ENCODE data around the gene ACVR1. TPM values are rescaled to one million over a fixed set of nuclear protein-coding genes. Genes with fewer than 3 reads are reported as not detected.

Gene ACVR1
- total and polyA plus RNA-seq, 8 donors = 27.3 to 37.7 (median 31.8) TPM

DNA sequence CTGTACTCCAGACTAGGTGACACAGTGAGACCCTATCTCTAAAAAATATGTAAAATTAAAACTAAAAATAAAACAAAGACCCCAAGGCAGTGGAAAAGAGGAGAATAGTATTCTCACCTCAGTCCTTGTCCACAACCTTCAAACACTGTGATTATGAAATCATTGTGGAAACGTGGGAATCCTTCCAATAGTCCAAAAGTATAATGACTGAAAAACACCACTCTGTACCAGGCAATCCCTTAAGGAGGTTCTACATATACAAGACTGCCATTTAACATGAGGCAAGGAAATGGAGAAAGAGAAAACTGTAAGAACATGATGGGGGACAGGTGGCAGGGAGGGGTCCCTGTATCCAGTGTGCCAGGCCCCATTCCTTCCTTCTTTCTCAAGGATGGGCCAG, 66.1 kb downstream of the ACVR1 start:
- ATAC-seq (peak; percentile 45), DNase-seq (no peak)
- intact Hi-C loops (cut with DNase I) = no loop called here
- TF ChIP-seq, protein P1, sequence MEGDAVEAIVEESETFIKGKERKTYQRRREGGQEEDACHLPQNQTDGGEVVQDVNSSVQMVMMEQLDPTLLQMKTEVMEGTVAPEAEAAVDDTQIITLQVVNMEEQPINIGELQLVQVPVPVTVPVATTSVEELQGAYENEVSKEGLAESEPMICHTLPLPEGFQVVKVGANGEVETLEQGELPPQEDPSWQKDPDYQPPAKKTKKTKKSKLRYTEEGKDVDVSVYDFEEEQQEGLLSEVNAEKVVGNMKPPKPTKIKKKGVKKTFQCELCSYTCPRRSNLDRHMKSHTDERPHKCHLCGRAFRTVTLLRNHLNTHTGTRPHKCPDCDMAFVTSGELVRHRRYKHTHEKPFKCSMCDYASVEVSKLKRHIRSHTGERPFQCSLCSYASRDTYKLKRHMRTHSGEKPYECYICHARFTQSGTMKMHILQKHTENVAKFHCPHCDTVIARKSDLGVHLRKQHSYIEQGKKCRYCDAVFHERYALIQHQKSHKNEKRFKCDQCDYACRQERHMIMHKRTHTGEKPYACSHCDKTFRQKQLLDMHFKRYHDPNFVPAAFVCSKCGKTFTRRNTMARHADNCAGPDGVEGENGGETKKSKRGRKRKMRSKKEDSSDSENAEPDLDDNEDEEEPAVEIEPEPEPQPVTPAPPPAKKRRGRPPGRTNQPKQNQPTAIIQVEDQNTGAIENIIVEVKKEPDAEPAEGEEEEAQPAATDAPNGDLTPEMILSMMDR (IDR thresholded peaks at IDR 0.05) = no peak
- no peaks in the 10 kb centered on the region for H3K36me3 ChIP-seq
- no peaks in the 10 kb centered on the region for H3K9me3 ChIP-seq
- H3K27me3 ChIP-seq = no peaks in the 10 kb centered on the region
- H3K4me3 ChIP-seq = no peak overlapping the region
- no peak overlapping the region for H3K27ac ChIP-seq
- no peaks in the 10 kb centered on the region for H3K4me1 ChIP-seq

DNA sequence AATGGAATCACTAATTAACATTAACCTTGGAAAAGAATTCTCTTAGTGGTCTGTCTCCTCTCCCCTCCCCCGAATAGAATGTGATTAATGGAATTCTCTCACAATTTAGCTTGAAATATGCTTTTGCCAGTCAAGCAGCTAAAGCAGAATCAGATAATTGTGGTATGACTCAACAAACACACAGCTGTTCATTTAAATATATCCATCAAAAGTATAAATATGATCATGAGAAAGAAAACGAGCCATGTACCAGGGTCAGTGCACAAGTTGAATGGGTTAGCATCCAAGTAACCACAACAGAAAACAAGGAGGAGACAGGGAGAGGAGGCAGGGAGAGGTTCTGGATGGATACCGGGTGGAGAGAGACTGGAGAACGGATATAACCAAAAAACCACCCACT, 66.9 kb downstream of the ACVR1 start:
- H3K27ac ChIP-seq = no peak overlapping the region
- DNase-seq = no peak
- no peaks in the 10 kb centered on the region for H3K36me3 ChIP-seq
- peak; percentile 54 for ATAC-seq
- H3K9me3 ChIP-seq = no peaks in the 10 kb centered on the region
- intact Hi-C loops (cut with DNase I) = no loop called here
- TF ChIP-seq, protein P1 (IDR thresholded peaks at IDR 0.05) = no peak
- no peaks in the 10 kb centered on the region for H3K4me1 ChIP-seq
- H3K27me3 ChIP-seq = no peaks in the 10 kb centered on the region
- H3K4me3 ChIP-seq = no peak overlapping the region

DNA sequence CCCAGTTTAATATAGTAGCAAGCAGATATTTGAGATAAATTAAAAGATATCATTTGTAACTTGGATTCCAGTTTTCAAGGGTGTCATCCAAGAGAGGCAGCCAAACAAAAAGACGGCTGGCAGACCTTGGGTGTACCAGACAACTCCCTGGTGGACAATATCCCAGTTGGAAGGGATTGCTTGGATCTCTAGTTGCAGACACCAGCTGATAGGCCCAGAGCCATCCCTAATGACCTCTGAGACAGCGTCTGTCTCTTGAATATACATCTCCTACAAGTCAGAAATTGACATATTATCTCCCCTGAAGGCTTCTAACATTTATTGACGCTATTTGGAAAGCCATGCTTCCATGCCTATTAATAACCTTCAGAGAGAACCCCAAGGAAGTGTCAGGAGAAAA, 67.7 kb downstream of the ACVR1 start:
- Histone ChIP-seq H3K4me1 (no peaks in the 10 kb centered on the region), H3K36me3 (no peaks in the 10 kb centered on the region), H3K27ac (no peak overlapping the region), H3K9me3 (no peaks in the 10 kb centered on the region), H3K27me3 (no peaks in the 10 kb centered on the region), H3K4me3 (no peak overlapping the region)
- intact Hi-C loops (cut with DNase I) = no loop called here
- DNase-seq (no peak), ATAC-seq (no peak)
- TF ChIP-seq, protein P1 (IDR thresholded peaks at IDR 0.05) = no peak

DNA sequence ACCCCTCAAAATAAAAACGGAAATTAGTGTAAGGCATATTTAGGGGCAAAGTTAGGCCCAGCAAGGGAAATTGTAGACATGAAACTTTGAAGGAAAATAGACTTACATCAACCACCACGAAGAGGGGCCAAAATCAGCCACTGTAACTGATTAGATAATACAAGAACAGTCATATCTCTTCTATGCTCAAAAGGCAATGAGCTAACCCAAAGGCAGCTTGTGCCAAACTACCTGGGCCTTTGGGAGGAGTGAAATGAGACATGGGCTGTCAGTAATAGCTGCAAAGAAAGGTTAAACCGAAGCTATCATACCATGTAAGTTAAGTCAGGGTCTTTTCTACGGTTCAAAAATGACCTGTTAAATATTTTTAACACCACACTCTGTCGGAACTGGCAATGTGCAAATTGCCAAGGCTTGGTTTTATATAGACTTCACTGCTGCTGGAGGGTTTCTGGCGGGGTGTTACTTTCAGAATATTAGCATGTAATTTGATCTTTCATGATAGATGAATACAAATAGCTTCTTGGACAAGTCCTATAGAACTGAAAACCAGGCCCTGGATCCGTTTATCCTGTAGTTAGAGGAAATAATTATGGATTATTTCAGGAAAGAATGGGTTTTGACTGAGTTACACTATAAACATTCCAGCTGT, 69.6 kb downstream of the ACVR1 start:
- Histone ChIP-seq H3K9me3 (no peaks in the 10 kb centered on the region), H3K4me1 (no peaks in the 10 kb centered on the region), H3K27me3 (no peaks in the 10 kb centered on the region), H3K27ac (no peak overlapping the region), H3K4me3 (no peak overlapping the region), H3K36me3 (no peaks in the 10 kb centered on the region)
- ATAC-seq (no peak), DNase-seq (no peak)
- intact Hi-C loops (cut with DNase I) = no loop called here
- TF ChIP-seq, protein P1 (IDR thresholded peaks at IDR 0.05) = no peak

DNA sequence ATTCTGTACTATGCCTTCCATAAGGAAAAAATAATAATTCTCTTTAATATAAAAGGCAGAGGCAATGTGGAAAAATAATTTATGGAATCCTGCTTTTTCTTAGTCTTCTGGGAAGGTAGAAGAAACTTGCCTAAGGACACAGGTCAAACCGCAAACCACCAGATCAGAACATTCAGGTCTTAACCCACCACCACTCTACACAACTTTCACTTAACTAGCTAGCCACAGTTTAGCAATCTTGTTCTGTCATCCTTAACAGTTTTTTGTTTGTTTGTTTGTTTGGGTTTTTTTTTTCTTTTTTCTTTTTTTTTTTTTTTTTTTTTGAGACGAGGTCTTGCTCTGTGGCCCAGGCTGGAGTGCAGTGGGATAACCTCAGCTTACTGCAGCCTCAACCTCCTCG, 70.6 kb downstream of the ACVR1 start:
- no peaks in the 10 kb centered on the region for H3K9me3 ChIP-seq
- no peak overlapping the region for H3K4me3 ChIP-seq
- no peak overlapping the region for H3K27ac ChIP-seq
- no peaks in the 10 kb centered on the region for H3K27me3 ChIP-seq
- no peaks in the 10 kb centered on the region for H3K36me3 ChIP-seq
- no peak for DNase-seq
- intact Hi-C loops (cut with DNase I) = no loop called here
- ATAC-seq = no peak
- no peaks in the 10 kb centered on the region for H3K4me1 ChIP-seq
- TF ChIP-seq, protein P1 (IDR thresholded peaks at IDR 0.05) = no peak
